ENCODE measurements around the gene ITPK1. TPM values are rescaled to one million over a fixed set of nuclear protein-coding genes. Genes with fewer than 3 reads are reported as not detected.

Gene ITPK1
- total RNA-seq, 1 experiment from 2014 or later, result 38.5 TPM

- BruUV-seq (replicated peaks), result no TSS peak
- ChIA-PET POLR2A (ENCODE audit: low non-redundant PET) (no interaction called here), CTCF (interaction anchor here (0.6 to 1.2 kb wide), 2 partner anchors 12 to 34 kb away, joined by 4 to 5 read pairs; no protein-coding TSS in a partner anchor)
- no peak overlapping the region for H3K27ac ChIP-seq (ENCODE audit: low read depth, low read length, poor library complexity, severe bottlenecking)
- intact Hi-C loops (cut with micrococcal nuclease; ENCODE audit: unreplicated experiment), result no loop called here
- H3K4me3 ChIP-seq (ENCODE audit: low read depth, low read length, poor library complexity, severe bottlenecking), result no peak overlapping the region
- H3K27me3 ChIP-seq (replicated peaks; ENCODE audit: insufficient read depth, low read depth, low read length, poor library complexity), result no peaks in the 10 kb centered on the region
- no peak for TF ChIP-seq EZH2 (IDR thresholded peaks at IDR 0.05; ENCODE audit: borderline replicate concordance, low read depth, low read length, poor library complexity, severe bottlenecking)
- TF ChIP-seq, protein P1, sequence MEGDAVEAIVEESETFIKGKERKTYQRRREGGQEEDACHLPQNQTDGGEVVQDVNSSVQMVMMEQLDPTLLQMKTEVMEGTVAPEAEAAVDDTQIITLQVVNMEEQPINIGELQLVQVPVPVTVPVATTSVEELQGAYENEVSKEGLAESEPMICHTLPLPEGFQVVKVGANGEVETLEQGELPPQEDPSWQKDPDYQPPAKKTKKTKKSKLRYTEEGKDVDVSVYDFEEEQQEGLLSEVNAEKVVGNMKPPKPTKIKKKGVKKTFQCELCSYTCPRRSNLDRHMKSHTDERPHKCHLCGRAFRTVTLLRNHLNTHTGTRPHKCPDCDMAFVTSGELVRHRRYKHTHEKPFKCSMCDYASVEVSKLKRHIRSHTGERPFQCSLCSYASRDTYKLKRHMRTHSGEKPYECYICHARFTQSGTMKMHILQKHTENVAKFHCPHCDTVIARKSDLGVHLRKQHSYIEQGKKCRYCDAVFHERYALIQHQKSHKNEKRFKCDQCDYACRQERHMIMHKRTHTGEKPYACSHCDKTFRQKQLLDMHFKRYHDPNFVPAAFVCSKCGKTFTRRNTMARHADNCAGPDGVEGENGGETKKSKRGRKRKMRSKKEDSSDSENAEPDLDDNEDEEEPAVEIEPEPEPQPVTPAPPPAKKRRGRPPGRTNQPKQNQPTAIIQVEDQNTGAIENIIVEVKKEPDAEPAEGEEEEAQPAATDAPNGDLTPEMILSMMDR (conservative IDR thresholded peaks at IDR 0.05; ENCODE audit: low read depth, low read length), result no peak
- no peaks in the 10 kb centered on the region for H3K4me1 ChIP-seq (ENCODE audit: insufficient read depth, low read length, poor library complexity, severe bottlenecking)
- no peak for DNase-seq (ENCODE audit: low spot score)
- H3K9me3 ChIP-seq (ENCODE audit: low read depth, low read length, poor library complexity, severe bottlenecking), result no peaks in the 10 kb centered on the region
- H3K36me3 ChIP-seq (ENCODE audit: insufficient read depth, low read length, poor library complexity, severe bottlenecking), result no peaks in the 10 kb centered on the region
Measured at GRCh38 chr14:93101181-93101580, 14.5 kb downstream of the ITPK1 start.

DNA sequence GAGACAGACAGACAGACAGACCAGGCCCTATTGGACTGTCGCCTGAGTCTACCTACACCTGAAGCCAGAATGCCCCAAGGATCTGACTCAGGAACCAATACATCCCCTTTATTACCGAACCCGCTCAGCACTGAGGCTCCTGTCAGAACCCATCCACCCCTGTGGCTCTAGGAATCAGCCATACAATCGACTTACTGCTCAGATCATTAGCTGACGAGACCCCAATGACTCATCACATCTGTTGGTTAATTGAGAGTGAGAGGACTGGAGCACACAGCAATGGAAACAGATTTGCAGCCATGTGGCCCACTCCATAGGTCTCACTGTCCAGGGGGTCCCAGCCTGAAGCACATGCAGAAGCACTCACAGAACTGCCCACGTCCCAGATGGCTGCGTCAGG, 15.2 kb downstream of the ITPK1 start:
- POLR2A ChIA-PET (ENCODE audit: low non-redundant PET), result no interaction called here
- no peak overlapping the region for H3K27ac ChIP-seq (ENCODE audit: low read depth, low read length, poor library complexity, severe bottlenecking)
- TF ChIP-seq, protein P1 (conservative IDR thresholded peaks at IDR 0.05; ENCODE audit: low read depth, low read length), result no peak
- no peak for TF ChIP-seq EZH2 (IDR thresholded peaks at IDR 0.05; ENCODE audit: borderline replicate concordance, low read depth, low read length, poor library complexity, severe bottlenecking)
- intact Hi-C loops (cut with micrococcal nuclease; ENCODE audit: unreplicated experiment), result no loop called here
- peak; percentile 44 for DNase-seq (ENCODE audit: low spot score)
- H3K27me3 ChIP-seq (replicated peaks; ENCODE audit: insufficient read depth, low read depth, low read length, poor library complexity), result no peaks in the 10 kb centered on the region
- no peak overlapping the region for H3K4me3 ChIP-seq (ENCODE audit: low read depth, low read length, poor library complexity, severe bottlenecking)
- H3K9me3 ChIP-seq (ENCODE audit: low read depth, low read length, poor library complexity, severe bottlenecking), result no peaks in the 10 kb centered on the region
- CTCF ChIA-PET, result interaction anchor here (0.6 kb wide), 1 partner anchor 33 kb away, joined by 4 read pairs; no protein-coding TSS in a partner anchor
- no peaks in the 10 kb centered on the region for H3K36me3 ChIP-seq (ENCODE audit: insufficient read depth, low read length, poor library complexity, severe bottlenecking)
- H3K4me1 ChIP-seq (ENCODE audit: insufficient read depth, low read length, poor library complexity, severe bottlenecking), result no peaks in the 10 kb centered on the region
- BruUV-seq (replicated peaks), result no TSS peak

GRCh38 chr14:93100100-93100499, 15.6 kb downstream of the ITPK1 start:
- no peak for DNase-seq (ENCODE audit: low spot score)
- ChIA-PET CTCF (no interaction called here), POLR2A (ENCODE audit: low non-redundant PET) (no interaction called here)
- TF ChIP-seq, protein P1 (conservative IDR thresholded peaks at IDR 0.05; ENCODE audit: low read depth, low read length), result no peak
- no peak for TF ChIP-seq EZH2 (IDR thresholded peaks at IDR 0.05; ENCODE audit: borderline replicate concordance, low read depth, low read length, poor library complexity, severe bottlenecking)
- Histone ChIP-seq H3K4me3 (ENCODE audit: low read depth, low read length, poor library complexity, severe bottlenecking) (no peak overlapping the region), H3K36me3 (ENCODE audit: insufficient read depth, low read length, poor library complexity, severe bottlenecking) (no peaks in the 10 kb centered on the region), H3K4me1 (ENCODE audit: insufficient read depth, low read length, poor library complexity, severe bottlenecking) (no peaks in the 10 kb centered on the region), H3K27ac (ENCODE audit: low read depth, low read length, poor library complexity, severe bottlenecking) (no peak overlapping the region), H3K27me3 (replicated peaks; ENCODE audit: insufficient read depth, low read depth, low read length, poor library complexity) (no peaks in the 10 kb centered on the region), H3K9me3 (ENCODE audit: low read depth, low read length, poor library complexity, severe bottlenecking) (no peaks in the 10 kb centered on the region)
- no TSS peak for BruUV-seq (replicated peaks)
- intact Hi-C loops (cut with micrococcal nuclease; ENCODE audit: unreplicated experiment), result no loop called here

All from A673 (cell line).